Body of pancreas (tissue), 4 donors: ENCODE measurements around the gene DNAJC30.

Experiments used
- CTCF ChIP-seq, 7 experiments: fragments of 450-650 bp in 4 of 7; fragments of 200-600 bp in 3 of 7; sonication (generic) in 3 of 7; IDR thresholded peaks; one replicate each; pipeline ENCODE4 v1.5.1; 2016 to 2019; ENCODE audit warnings: antibody characterized with exemption in 7 of 7
- POLR2A ChIP-seq, 3 donors: fragments of 450-650 bp; IDR thresholded peaks; one replicate each; pipeline ENCODE4 v1.6.1; 2016; ENCODE audit warnings: antibody characterized with exemption in 3 of 3, mild to moderate bottlenecking in 2 of 3

GRCh38 chr7:73726083-73726466 lies 42.8 kb upstream of the DNAJC30 start:
- TF ChIP-seq CTCF (IDR thresholded peaks at IDR 0.05): no peak
- TF ChIP-seq POLR2A (IDR thresholded peaks at IDR 0.05): no peak
